ENCODE data around the gene PPIL6.

DNA sequence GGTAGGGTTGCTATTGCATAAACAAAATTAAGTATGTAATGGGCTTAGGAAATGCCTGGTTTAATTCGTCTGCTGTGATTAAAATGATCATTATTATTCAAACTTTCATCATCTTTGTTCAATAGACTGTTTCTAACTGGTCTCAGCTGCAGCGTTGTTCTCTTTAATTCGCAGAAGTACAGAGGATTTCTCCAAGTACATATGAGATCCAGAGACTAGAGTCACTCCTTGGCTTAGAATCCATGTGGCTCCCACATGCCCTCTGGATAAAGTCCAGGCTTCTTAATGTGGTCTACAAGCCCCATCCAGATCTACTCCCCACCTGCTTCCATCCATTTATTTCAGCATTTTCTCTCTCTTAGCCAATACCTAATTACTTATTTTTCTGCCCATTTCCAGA, 43.7 kb upstream of the PPIL6 start:
- TF ChIP-seq, protein P1, sequence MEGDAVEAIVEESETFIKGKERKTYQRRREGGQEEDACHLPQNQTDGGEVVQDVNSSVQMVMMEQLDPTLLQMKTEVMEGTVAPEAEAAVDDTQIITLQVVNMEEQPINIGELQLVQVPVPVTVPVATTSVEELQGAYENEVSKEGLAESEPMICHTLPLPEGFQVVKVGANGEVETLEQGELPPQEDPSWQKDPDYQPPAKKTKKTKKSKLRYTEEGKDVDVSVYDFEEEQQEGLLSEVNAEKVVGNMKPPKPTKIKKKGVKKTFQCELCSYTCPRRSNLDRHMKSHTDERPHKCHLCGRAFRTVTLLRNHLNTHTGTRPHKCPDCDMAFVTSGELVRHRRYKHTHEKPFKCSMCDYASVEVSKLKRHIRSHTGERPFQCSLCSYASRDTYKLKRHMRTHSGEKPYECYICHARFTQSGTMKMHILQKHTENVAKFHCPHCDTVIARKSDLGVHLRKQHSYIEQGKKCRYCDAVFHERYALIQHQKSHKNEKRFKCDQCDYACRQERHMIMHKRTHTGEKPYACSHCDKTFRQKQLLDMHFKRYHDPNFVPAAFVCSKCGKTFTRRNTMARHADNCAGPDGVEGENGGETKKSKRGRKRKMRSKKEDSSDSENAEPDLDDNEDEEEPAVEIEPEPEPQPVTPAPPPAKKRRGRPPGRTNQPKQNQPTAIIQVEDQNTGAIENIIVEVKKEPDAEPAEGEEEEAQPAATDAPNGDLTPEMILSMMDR (IDR thresholded peaks at IDR 0.05), result no peak
- TF ChIP-seq POLR2A (IDR thresholded peaks at IDR 0.05), result no peak

Data from body of pancreas (tissue), 4 donors.